Measurements from ENCODE around the gene C20orf144.
A peak's percentile ranks its signal among the peaks of the same experiment; 100 is the strongest.

C20orf144 gene

DNA sequence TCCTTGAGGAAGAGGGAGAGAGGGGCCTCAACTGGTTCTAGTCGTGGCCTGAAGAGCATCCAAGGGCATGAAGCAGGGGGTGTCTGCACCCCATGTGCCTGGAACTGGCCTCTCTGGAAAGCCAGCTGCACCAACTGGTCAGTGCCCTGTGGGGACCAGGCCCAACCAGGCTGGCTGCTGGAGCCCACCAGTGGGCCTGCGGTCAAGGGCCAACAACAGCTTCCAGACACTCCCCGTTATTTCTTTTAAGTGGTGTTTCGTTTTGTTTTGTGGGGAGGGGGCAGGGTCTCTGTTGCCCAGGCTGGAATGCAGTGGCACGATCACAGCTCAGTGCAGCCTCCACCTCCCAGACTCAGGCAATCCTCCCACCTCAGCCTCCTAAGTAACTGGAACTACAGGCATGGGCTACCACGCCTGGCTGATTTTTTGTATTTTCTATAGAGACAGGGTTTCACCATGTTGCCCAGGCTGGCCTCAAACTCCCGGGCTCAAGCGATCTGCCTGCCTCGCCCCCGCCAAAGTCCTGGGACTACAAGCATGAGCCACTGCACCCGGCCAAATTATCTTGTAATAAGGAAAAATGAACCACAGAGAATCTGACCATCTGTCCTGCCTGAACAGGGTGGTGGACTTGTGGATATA is 11.9 kb upstream of the C20orf144 start:
- no peak for DNase-seq (ENCODE audit: low read depth)

DNA sequence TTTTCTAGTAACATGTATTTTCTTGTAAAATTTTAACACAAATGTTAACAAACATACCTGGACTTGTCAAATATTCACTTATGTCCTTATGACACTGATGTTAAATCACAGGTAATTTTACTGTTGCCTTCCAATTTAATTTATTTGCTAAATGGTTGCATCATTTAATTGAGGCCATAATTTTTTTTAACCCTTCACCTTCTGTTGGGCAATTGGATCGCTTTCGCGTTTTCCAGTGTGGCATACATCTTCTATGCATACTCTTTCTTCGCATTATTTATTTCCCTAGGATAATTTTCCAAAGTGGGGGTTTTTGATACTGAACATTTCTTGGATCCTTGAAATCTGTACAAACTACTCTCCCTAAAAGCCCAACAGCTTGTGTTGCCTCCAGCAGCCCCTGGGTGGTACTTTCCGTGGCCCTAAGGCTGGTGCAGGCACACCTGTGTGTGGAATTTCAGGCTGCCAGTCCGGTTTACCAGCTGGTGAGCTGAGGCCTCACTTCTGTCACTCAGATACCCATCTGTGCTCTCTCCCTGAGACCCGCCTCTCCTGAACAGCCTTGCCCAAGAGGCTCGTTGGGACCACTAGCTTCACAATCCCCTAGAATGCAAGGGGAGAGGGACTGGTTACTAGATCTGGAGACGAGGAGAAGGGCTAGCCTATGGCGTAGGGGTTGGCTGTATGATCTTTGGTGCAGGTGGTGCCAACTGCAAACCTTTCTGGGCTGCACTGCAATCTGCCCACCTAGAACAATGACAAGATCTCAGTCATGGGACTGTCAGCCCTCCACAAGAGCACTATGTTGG is 11.2 kb upstream of the C20orf144 start:
- no peak for DNase-seq (ENCODE audit: low read depth)

GRCh38 chr20:33651562-33652048 is 10.5 kb upstream of the C20orf144 start:
- no peak for DNase-seq (ENCODE audit: low read depth)

- no peak for DNase-seq (ENCODE audit: low read depth)
These were observed 8.8 kb upstream of the C20orf144 start for GRCh38 chr20:33653218-33653899.

- DNase-seq (ENCODE audit: low read depth), result no peak
These were observed 8.1 kb upstream of the C20orf144 start for GRCh38 chr20:33653900-33654596.

GRCh38 chr20:33654680-33655161 is 7.4 kb upstream of the C20orf144 start:
- no peak for DNase-seq (ENCODE audit: low read depth)

- DNase-seq (ENCODE audit: low read depth), result no peak
These were observed 7.0 kb upstream of the C20orf144 start for GRCh38 chr20:33655164-33655563.

DNA sequence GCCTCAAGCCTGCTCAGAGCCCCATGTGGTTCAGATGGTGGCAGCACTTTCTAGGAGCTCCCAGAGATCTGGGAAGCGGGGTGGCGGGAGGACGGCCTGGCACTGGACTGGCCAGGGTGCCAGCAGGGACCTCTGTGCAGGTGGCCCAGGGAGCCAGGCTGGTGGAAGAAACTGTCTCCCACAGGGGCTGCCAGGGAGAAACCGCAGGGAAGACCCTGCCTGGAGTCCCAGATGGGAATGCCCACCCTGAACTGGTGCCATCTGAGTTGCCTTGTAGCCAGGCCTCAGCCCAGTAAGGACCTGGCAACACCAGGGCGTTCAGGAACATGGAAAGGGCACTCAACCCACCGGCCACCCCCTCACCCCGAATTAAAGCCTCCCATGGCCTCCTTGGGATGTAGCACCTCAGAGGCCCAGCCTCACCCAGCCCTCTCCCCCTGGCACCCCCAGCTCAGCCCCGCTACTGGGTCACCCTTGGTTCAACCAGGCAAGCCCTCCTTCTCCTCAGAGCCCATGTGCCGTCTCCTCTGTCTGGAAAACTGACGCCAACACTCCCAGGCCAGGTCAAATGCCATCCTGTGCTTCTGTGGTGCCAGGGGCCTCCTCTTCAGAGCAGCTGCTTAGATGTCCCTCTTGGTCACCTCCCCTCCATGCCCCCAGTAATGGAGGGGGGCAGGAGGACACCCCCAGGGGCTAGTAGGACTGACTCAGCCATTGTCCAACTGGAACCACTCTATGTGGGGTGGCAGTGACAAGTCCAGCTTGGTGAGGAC is 5.9 kb upstream of the C20orf144 start:
- DNase-seq (ENCODE audit: low read depth), result no peak

DNA sequence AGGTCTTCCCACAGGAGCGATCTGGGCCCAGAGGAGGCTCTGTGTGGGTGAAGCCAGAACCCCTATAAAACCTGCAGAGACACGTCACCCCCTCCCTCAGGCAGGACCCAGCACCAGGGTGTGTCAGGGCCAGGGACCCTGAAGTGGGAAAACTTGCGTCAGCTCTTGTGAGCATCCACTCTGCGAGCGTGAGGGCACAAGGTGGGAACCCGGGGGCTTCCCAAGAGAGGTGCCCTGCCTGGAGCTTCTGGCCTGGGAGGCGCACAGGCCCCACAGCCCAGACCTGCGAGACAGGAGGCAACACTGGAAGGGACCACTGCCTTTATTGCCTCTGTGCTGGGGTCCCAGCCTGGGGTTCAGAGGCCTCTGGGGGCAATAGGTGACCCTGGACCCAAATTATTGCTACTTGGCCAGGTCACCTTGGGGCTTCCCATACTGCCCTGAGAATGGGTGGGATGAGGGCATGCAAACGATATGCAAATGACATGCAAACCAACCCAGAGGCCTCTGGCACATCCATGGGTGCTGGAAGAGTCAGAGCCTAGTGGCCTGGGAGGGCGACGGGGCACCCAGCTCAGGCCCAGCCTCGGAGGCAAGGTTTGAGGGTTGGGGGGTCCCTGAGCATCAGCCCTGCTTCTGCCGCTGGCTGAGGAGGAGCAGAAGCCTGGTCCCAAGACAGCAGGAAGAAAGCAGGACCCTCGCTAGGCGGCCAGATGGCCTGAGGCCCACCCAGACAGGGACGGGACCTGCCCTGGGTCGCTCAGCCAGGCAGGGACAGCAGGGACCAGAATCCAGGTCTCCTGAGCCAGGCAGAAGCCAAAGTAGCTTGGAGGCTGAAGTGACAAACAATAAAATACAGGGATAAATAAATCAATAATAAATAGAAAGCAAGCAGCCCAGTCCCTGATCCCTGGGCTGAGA is 5.1 kb upstream of the C20orf144 start:
- no peak for DNase-seq (ENCODE audit: low read depth)

DNA sequence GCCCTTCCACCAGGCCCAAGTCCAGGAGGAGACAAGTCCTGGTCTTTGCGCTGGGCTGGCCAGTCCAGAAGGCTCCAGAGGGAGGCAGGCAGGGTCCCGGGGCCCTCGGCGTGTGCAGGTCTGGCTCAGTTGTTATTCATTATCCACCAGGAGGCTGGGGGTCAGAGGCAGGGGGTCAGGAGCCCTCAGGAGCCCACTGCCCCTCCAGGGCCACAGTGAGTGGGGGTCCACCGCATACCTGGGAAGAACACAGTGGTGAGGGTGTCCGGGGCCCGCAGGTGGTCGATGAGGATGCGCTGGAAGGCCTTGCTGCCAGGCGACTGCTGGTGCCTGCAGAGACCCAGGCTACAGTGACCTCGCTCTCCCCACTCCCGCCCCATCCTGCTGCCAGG is 4.4 kb upstream of the C20orf144 start:
- no peak for DNase-seq (ENCODE audit: low read depth)

GRCh38 chr20:33658510-33658909 is 3.6 kb upstream of the C20orf144 start:
- no peak for DNase-seq (ENCODE audit: low read depth)

- DNase-seq (ENCODE audit: low read depth), result no peak
These were observed 3.2 kb upstream of the C20orf144 start for GRCh38 chr20:33658929-33659328.

DNA sequence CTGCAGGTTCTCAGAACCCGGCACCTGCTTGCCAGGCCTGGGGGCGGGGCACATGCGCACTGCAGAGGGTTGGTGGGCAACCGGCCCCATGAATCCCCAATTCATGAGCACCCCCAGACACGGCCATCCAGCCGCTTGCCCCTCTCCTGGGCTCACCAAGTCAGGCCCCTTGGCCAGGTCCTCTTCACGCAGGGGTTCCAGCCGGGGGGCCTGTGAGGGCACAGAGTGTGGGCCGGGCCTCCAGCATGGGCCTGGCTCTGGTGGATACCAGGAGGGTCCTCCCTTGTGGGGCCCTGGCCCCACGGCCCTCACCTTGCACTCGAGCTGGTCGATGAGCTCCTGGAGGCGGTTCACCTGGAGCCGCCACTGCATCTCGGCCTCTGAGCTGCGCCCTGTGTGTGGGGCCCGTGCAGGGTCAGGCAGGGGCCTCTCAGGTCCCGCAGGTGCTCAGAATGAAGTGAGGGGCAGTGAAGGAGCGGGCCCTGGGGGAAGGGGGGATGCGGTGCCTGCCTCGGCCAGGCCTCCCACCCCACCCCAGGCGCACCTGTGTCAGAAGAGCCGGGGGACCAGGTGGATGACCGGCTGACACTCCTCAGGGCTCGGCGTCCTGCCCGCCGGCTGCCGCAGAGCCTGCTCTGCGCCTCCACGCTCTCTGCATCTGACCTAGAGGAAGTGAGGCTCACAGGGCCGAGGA is 2.6 kb upstream of the C20orf144 start:
- no peak for DNase-seq (ENCODE audit: low read depth)

DNA sequence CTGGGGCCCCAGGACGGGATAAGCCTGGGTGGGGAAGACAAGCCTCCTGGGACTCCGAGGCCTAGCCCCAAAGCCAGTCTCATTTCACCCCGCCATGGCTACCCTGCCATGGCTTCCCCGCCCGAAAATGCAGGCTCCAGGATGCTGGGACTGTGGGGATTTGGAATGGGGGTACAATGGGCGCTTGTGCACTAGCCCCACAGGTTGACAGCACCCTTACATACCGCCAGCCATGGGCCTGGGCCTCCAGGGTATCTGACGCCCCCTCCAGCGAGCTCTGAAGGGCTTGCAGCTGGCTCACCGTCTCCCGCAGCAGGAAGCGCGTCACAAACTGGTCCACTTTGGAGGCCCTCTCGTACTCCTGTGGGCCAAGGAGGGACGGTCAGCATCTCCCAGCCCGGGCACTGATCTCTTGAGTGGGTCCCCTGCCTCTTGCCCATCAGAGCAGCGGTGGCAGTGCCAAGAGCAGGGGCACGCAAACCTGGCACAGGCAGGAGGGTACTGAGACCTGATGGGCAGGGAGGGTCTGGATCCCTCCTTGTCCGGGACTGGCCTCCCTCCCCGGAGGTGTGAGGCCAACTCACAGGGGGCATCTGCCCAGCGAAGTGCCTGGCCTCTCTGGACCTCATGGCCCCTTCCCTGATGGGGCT is 2.0 kb upstream of the C20orf144 start:
- DNase-seq (ENCODE audit: low read depth), result no peak

DNA sequence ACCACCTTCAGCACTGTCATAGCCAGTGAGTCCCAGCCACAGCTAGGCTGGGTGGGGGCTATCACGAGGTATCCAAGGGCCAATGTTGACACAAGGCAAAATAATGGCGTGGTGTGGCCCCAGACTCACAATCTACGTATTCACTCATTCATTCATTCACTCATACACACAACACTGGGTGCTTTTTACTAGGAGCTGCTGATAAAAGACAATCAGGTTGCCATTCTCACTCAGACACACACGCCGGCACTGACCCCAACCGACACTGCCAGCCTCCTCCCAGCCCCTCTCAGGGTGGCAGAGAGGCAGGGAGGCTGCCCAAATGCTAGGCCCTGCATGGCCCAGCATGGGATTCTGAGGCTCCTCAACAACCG is 1.5 kb upstream of the C20orf144 start:
- no peak for DNase-seq (ENCODE audit: low read depth)

DNA sequence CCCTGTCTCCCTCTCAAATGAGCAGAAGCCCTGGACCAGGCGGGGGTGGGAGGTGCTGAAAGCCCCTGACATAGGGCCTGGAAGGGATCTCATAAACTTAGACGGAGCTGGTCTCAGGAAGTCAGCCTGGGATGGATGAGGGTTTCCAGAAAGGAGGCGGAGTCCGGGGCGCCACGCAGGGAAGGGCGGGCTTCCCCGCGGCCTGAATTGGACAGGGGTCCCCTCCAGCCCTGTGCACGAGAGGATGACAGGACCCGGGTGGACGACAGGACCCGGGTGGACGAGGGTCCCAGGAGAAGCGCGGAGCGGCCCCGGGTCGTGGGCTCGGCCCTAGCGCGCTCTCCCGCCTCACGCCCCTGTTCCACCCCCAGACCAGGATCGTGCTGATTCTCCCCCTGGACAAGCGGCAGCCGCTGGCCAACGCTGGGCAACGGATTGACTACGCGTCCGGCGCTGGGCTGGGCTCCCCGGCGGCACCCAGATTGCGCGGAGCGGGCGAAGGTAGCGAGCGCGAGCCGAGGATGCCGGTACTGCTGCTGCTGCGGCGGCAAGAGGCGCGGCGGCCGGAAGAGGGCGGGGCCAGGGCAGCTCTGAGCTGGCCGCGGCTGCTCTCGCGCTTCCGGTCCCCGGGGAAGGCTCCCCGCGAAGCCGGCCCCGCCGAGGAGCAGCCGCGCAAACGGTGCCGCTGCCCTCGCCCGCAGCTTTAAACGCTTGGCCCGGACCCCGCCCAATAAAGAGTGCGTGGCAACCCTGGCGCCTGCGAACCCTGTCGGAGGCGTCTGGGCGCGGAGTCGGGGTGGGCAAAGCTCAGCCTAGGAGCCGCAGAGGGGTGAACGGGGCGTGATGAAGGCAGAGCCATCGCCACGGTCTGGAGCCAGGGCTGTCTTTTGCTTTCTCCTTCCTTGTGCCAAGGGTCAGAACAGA is 1.3 kb downstream of the C20orf144 start:
- DNase-seq (ENCODE audit: low read depth), result peak; percentile 61

DNA sequence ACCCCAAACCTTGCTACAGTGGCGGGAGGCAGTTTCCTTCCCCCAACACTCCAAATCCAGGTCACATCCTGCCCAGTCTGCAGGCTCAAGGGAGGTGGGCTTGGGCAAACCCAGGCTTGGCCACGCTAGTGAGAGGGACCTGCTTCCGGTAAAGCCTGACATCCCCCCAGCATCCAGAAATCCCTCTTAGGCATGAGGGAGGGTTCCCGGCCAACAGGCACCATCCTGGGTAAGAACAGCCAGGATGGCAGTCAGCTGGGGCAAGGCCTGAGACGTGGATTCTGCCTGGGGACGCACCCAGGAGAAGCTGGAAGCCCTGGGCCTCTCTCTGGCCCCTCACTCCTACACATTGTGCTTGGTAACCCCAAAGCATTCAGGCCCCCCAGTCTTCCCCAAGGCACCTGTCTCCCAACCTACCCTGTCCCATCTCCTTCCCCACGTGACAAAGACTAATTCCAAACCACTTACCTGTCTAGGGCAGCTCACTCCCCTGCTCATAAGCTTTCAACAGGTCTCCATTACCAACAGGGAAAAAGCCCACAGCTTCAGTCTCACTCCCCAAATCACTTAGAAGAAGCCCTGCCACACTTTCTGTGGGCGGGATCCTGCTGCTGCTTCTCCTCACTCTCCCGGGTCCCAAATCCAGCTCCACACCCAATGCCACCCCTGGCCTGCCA is 2.1 kb downstream of the C20orf144 start:
- DNase-seq (ENCODE audit: low read depth), result no peak

- DNase-seq (ENCODE audit: low read depth), result no peak
These were observed 2.6 kb downstream of the C20orf144 start for GRCh38 chr20:33664762-33665144.

Data from stimulated activated CD8-positive, alpha-beta memory T cell treated with anti-CD3 and anti-CD28 coated beads, Interleukin-7, amount 100 ng/mL, for 24 hours (primary cell).